ENCODE data around the gene CCDC186. TPM values are rescaled to one million over a fixed set of nuclear protein-coding genes. Genes with fewer than 3 reads are reported as not detected.

CCDC186 gene
- total RNA-seq, 1 experiment from 2014 or later: 12.8 TPM

- BruUV-seq (replicated peaks): no TSS peak
- intact Hi-C loops (cut with micrococcal nuclease; ENCODE audit: unreplicated experiment): loop anchor here (2.0 to 5.0 kb wide), 3 partner anchors 230 to 397 kb away; partner anchors contain the start of genes DCLRE1A and NHLRC2
- CTCF ChIA-PET: no interaction called here
Observed at GRCh38 chr10:114102256-114102655, 71.7 kb downstream of the CCDC186 start.

GRCh38 chr10:114100848-114101741 lies 72.9 kb downstream of the CCDC186 start:
- no peak for TF ChIP-seq CTCF (IDR thresholded peaks at IDR 0.05; ENCODE audit: unreplicated experiment)
- no peak for DNase-seq
- intact Hi-C loops (cut with micrococcal nuclease; ENCODE audit: unreplicated experiment): loop anchor here (5.0 kb wide), 2 partner anchors 229 to 249 kb away; partner anchors contain the start of genes DCLRE1A and NHLRC2
- Mint-ChIP-seq H3K36me3 (ENCODE audit: insufficient read depth, unreplicated experiment) (peaks cover 18% of the 10 kb centered on the region), H3K27ac (ENCODE audit: unreplicated experiment) (peak overlapping the region; percentile 68), H3K4me3 (ENCODE audit: low read depth, unreplicated experiment) (peak overlapping the region; percentile 73), H3K4me1 (ENCODE audit: low read depth, unreplicated experiment) (peaks cover 10% of the 10 kb centered on the region), H3K9me3 (ENCODE audit: low read depth, unreplicated experiment) (no peaks in the 10 kb centered on the region), H3K27me3 (ENCODE audit: unreplicated experiment) (peaks cover 30% of the 10 kb centered on the region)
- no TSS peak for BruUV-seq (replicated peaks)
- CTCF ChIA-PET: interaction anchor here (0.6 to 1.4 kb wide), 5 partner anchors 17 to 422 kb away, joined by 3 to 5 read pairs (median 4); no protein-coding TSS in a partner anchor

More at GRCh38 chr10:114102256-114102655, 71.7 kb downstream of the CCDC186 start:
- Mint-ChIP-seq H3K4me1 (ENCODE audit: low read depth, unreplicated experiment) (peaks cover 10% of the 10 kb centered on the region), H3K9me3 (ENCODE audit: low read depth, unreplicated experiment) (no peaks in the 10 kb centered on the region), H3K36me3 (ENCODE audit: insufficient read depth, unreplicated experiment) (peaks cover 18% of the 10 kb centered on the region), H3K27ac (ENCODE audit: unreplicated experiment) (no peak overlapping the region), H3K27me3 (ENCODE audit: unreplicated experiment) (peaks cover 19% of the 10 kb centered on the region), H3K4me3 (ENCODE audit: low read depth, unreplicated experiment) (no peak overlapping the region)
- no peak for DNase-seq
- no peak for TF ChIP-seq CTCF (IDR thresholded peaks at IDR 0.05; ENCODE audit: unreplicated experiment)

GRCh38 chr10:114096864-114097263 lies 77.1 kb downstream of the CCDC186 start:
- TF ChIP-seq CTCF (IDR thresholded peaks at IDR 0.05; ENCODE audit: unreplicated experiment): no peak
- CTCF ChIA-PET: no interaction called here
- peaks cover 18% of the 10 kb centered on the region for H3K36me3 Mint-ChIP-seq (ENCODE audit: insufficient read depth, unreplicated experiment)
- peaks cover 10% of the 10 kb centered on the region for H3K4me1 Mint-ChIP-seq (ENCODE audit: low read depth, unreplicated experiment)
- no peak overlapping the region for H3K4me3 Mint-ChIP-seq (ENCODE audit: low read depth, unreplicated experiment)
- H3K9me3 Mint-ChIP-seq (ENCODE audit: low read depth, unreplicated experiment): no peaks in the 10 kb centered on the region
- no peak for DNase-seq
- peaks cover 54% of the 10 kb centered on the region for H3K27me3 Mint-ChIP-seq (ENCODE audit: unreplicated experiment)
- BruUV-seq (replicated peaks): no TSS peak
- intact Hi-C loops (cut with micrococcal nuclease; ENCODE audit: unreplicated experiment): no loop called here
- H3K27ac Mint-ChIP-seq (ENCODE audit: unreplicated experiment): no peak overlapping the region

- no TSS peak for BruUV-seq (replicated peaks)
- peaks cover 12% of the 10 kb centered on the region for H3K36me3 Mint-ChIP-seq (ENCODE audit: insufficient read depth, unreplicated experiment)
- CTCF ChIA-PET: no interaction called here
- no peaks in the 10 kb centered on the region for H3K9me3 Mint-ChIP-seq (ENCODE audit: low read depth, unreplicated experiment)
- no peak for DNase-seq
- intact Hi-C loops (cut with micrococcal nuclease; ENCODE audit: unreplicated experiment): no loop called here
- TF ChIP-seq CTCF (IDR thresholded peaks at IDR 0.05; ENCODE audit: unreplicated experiment): no peak
- H3K4me1 Mint-ChIP-seq (ENCODE audit: low read depth, unreplicated experiment): peaks cover 10% of the 10 kb centered on the region
- no peak overlapping the region for H3K4me3 Mint-ChIP-seq (ENCODE audit: low read depth, unreplicated experiment)
- no peak overlapping the region for H3K27ac Mint-ChIP-seq (ENCODE audit: unreplicated experiment)
- peaks cover 48% of the 10 kb centered on the region for H3K27me3 Mint-ChIP-seq (ENCODE audit: unreplicated experiment)
Observed at GRCh38 chr10:114095559-114096337, 78.3 kb downstream of the CCDC186 start.

Measured in Calu3 (cell line).